OCI-LY1 (cell line): ENCODE data around the gene KLK14.

Experiments
- H2AFZ ChIP-seq: fragments of 200-600 bp; sonication (generic), shearing (Covaris generic); 2 replicates; pipeline ENCODE4 v1.6.0; 2014; ENCODE audit warnings: antibody characterized with exemption, mild to moderate bottlenecking, low read length
- H3F3A ChIP-seq: fragments of 200-600 bp; sonication (generic), shearing (Covaris generic); 2 replicates; pipeline ENCODE4 v1.6.0; 2014; ENCODE audit warnings: mild to moderate bottlenecking, antibody characterized with exemption, low read length, moderate library complexity; ENCODE audit not compliant: insufficient read depth
- H3K27ac ChIP-seq: fragments of 200-600 bp; sonication (generic); 2 replicates; pipeline ENCODE4 v1.5.1; 2014; ENCODE audit warnings: low read length, mixed run types, mild to moderate bottlenecking, low read depth; ENCODE audit not compliant: poor library complexity, severe bottlenecking
- H3K27me3 ChIP-seq: fragments of 200-600 bp; sonication (generic); 2 replicates; pipeline ENCODE4 v1.6.0; 2014; ENCODE audit warnings: antibody characterized with exemption, mild to moderate bottlenecking, low read length, moderate library complexity; ENCODE audit not compliant: insufficient read depth
- H3K36me3 ChIP-seq: fragments of 200-600 bp; sonication (generic); 2 replicates; pipeline ENCODE4 v1.6.1; 2014; ENCODE audit warnings: mild to moderate bottlenecking, antibody characterized with exemption, low read length, moderate library complexity, mixed read lengths; ENCODE audit not compliant: insufficient read depth
- H3K4me1 ChIP-seq: fragments of 200-600 bp; sonication (generic); 2 replicates; pipeline ENCODE4 v1.5.1; 2014; ENCODE audit warnings: mild to moderate bottlenecking, low read length, moderate library complexity; ENCODE audit not compliant: insufficient read depth, severe bottlenecking
- H3K4me2 ChIP-seq: fragments of 200-600 bp; sonication (generic), shearing (Covaris generic); 2 replicates; pipeline ENCODE4 v1.6.1; 2014; ENCODE audit warnings: low read length
- H3K4me3 ChIP-seq: fragments of 200-600 bp; sonication (generic); 2 replicates; pipeline ENCODE4 v1.5.1; 2014; ENCODE audit warnings: low read length, low read depth, mild to moderate bottlenecking, mixed read lengths; ENCODE audit not compliant: poor library complexity, severe bottlenecking
- H3K79me2 ChIP-seq: fragments of 200-600 bp; shearing (Covaris generic); 2 replicates; pipeline ENCODE4 v1.6.1; 2016; ENCODE audit warnings: mixed run types, low read length, mixed read lengths; ENCODE audit not compliant: insufficient read depth
- H3K9ac ChIP-seq: fragments of 200-600 bp; sonication (generic), shearing (Covaris generic); 2 replicates; pipeline ENCODE4 v1.6.1; 2014; ENCODE audit warnings: mild to moderate bottlenecking, low read length, mixed read lengths
- H3K9me2 ChIP-seq: fragments of 200-600 bp; sonication (generic), shearing (Covaris generic); 2 replicates; pipeline ENCODE4 v1.6.1; 2014; ENCODE audit warnings: low read depth, mild to moderate bottlenecking, low read length, mixed read lengths
- H3K9me3 ChIP-seq: fragments of 200-600 bp; shearing (Covaris generic); 2 replicates; pipeline ENCODE4 v1.6.1; 2014; ENCODE audit warnings: low read length, mixed read lengths
- H4K20me1 ChIP-seq: fragments of 200-600 bp; sonication (generic), shearing (Covaris generic); 2 replicates; pipeline ENCODE4 v1.6.0; 2016; ENCODE audit warnings: mild to moderate bottlenecking, low read length; ENCODE audit not compliant: insufficient read depth
- CTCF ChIP-seq: fragments of 200-600 bp; sonication (generic), shearing (Covaris generic); IDR thresholded peaks from 2 replicates; pipeline ENCODE4 v1.5.1; 2017; ENCODE audit warnings: mild to moderate bottlenecking, antibody characterized with exemption, low read length, moderate library complexity, mixed read lengths
- EZH2 ChIP-seq: fragments of 200-600 bp; sonication (generic), shearing (Covaris generic); IDR thresholded peaks from 2 replicates; pipeline ENCODE4 v1.8.0; 2017; ENCODE audit warnings: borderline replicate concordance, mixed run types, mild to moderate bottlenecking, antibody characterized with exemption, low read length, moderate library complexity, mixed read lengths

The KLK14 gene

GRCh38 chr19:51078731-51079130 is 4.0 kb downstream of the KLK14 start:
- H3K9ac ChIP-seq, result no peak overlapping the region
- 0 out of 2 replicates have a peak, but pooled peaks cover 3% of the 10 kb centered on the region for H3K27me3 ChIP-seq
- H3K36me3 ChIP-seq, result no peaks in the 10 kb centered on the region
- H4K20me1 ChIP-seq, result no peaks in the 10 kb centered on the region
- TF ChIP-seq CTCF (no peak), EZH2 (no peak)
- H3K79me2 ChIP-seq, result no peaks in the 10 kb centered on the region
- 0 out of 2 replicates have a peak, but pooled peaks cover 4% of the 10 kb centered on the region for H3K9me3 ChIP-seq
- no peak overlapping the region for H3K4me3 ChIP-seq
- no peaks in the 10 kb centered on the region for H3K9me2 ChIP-seq
- no peaks in the 10 kb centered on the region for H3F3A ChIP-seq
- H3K4me2 ChIP-seq, result no peak overlapping the region
- H3K27ac ChIP-seq, result no peak overlapping the region
- no peak overlapping the region for H2AFZ ChIP-seq
- H3K4me1 ChIP-seq, result no peaks in the 10 kb centered on the region

GRCh38 chr19:51078104-51078503 is 4.6 kb downstream of the KLK14 start:
- Histone ChIP-seq H4K20me1 (no peaks in the 10 kb centered on the region), H3K4me2 (no peak overlapping the region), H3K79me2 (no peaks in the 10 kb centered on the region), H3K9me2 (no peaks in the 10 kb centered on the region), H3K27ac (no peak overlapping the region), H3K4me1 (no peaks in the 10 kb centered on the region), H3K36me3 (no peaks in the 10 kb centered on the region), H2AFZ (no peak overlapping the region), H3K27me3 (0 out of 2 replicates have a peak, but pooled peaks cover 3% of the 10 kb centered on the region), H3K9me3 (0 out of 2 replicates have a peak, but pooled peaks cover 4% of the 10 kb centered on the region), H3K4me3 (no peak overlapping the region), H3K9ac (no peak overlapping the region), H3F3A (no peaks in the 10 kb centered on the region)
- TF ChIP-seq EZH2 (no peak), CTCF (no peak)

GRCh38 chr19:51076631-51077213 is 6.0 kb downstream of the KLK14 start:
- H3K27ac ChIP-seq, result no peak overlapping the region
- no peak for TF ChIP-seq EZH2
- TF ChIP-seq CTCF, result no peak
- no peaks in the 10 kb centered on the region for H3K36me3 ChIP-seq
- no peak overlapping the region for H3K4me3 ChIP-seq
- no peaks in the 10 kb centered on the region for H3K79me2 ChIP-seq
- H4K20me1 ChIP-seq, result no peaks in the 10 kb centered on the region
- no peaks in the 10 kb centered on the region for H3F3A ChIP-seq
- 0 out of 2 replicates have a peak, but pooled peaks cover 3% of the 10 kb centered on the region for H3K27me3 ChIP-seq
- H3K9me2 ChIP-seq, result no peaks in the 10 kb centered on the region
- H2AFZ ChIP-seq, result no peak overlapping the region
- H3K4me2 ChIP-seq, result no peak overlapping the region
- H3K4me1 ChIP-seq, result no peaks in the 10 kb centered on the region
- no peak overlapping the region for H3K9ac ChIP-seq
- 0 out of 2 replicates have a peak, but pooled peaks cover 4% of the 10 kb centered on the region for H3K9me3 ChIP-seq
